NCI-H446 (cell line): ENCODE measurements around the gene LRRC26.

Source experiments
- DNase-seq, 2 experiments: peaks; one replicate each; lab custom pipeline; 2025; lab: John Stamatoyannopoulos, UW

Gene LRRC26

GRCh38 chr9:137183980-137184595 is 14.2 kb upstream of the LRRC26 start:
- DNase-seq: no peak

GRCh38 chr9:137182836-137183235 is 13.0 kb upstream of the LRRC26 start:
- no peak for DNase-seq

GRCh38 chr9:137181680-137182079 is 11.8 kb upstream of the LRRC26 start:
- no peak for DNase-seq

GRCh38 chr9:137180491-137180890 is 10.6 kb upstream of the LRRC26 start:
- no peak for DNase-seq

- no peak for DNase-seq
Observed at GRCh38 chr9:137179761-137180160, 9.9 kb upstream of the LRRC26 start.

- no peak for DNase-seq
Observed at GRCh38 chr9:137178939-137179630, 9.2 kb upstream of the LRRC26 start.

GRCh38 chr9:137178201-137178938 is 8.5 kb upstream of the LRRC26 start:
- DNase-seq: no peak

GRCh38 chr9:137176302-137177182 is 6.7 kb upstream of the LRRC26 start:
- DNase-seq: no peak

- DNase-seq: no peak
Observed at GRCh38 chr9:137175345-137175961, 5.6 kb upstream of the LRRC26 start.

GRCh38 chr9:137174722-137175293 is 5.0 kb upstream of the LRRC26 start:
- DNase-seq: no peak

- DNase-seq: no peak
Observed at GRCh38 chr9:137173796-137174664, 4.2 kb upstream of the LRRC26 start.

GRCh38 chr9:137172901-137173795 is 3.3 kb upstream of the LRRC26 start:
- DNase-seq: no peak

GRCh38 chr9:137171149-137171900 is 1.5 kb upstream of the LRRC26 start:
- no peak for DNase-seq

GRCh38 chr9:137170486-137171148 is 766 bp upstream of the LRRC26 start:
- no peak for DNase-seq

- peak in 1 of 2 experiments; percentile 54 for DNase-seq
Observed at GRCh38 chr9:137168904-137169856, 671 bp downstream of the LRRC26 start.

- no peak for DNase-seq
Observed at GRCh38 chr9:137168573-137168903, 1.3 kb downstream of the LRRC26 start.
